22Rv1 (cell line): Measurements from ENCODE around the gene UNC5C.

Experiments
- CTCF ChIP-seq: fragments of 450-650 bp; IDR thresholded peaks from 2 replicates; pipeline ENCODE4 v1.5.1; 2017; ENCODE audit warnings: mild to moderate bottlenecking
- ZFX ChIP-seq: fragments of 450-650 bp; IDR thresholded peaks from 2 replicates; pipeline ENCODE4 v1.6.1; 2017; ENCODE audit warnings: antibody characterized with exemption, borderline replicate concordance

- no peak for TF ChIP-seq CTCF
- no peak for TF ChIP-seq ZFX
Observed at GRCh38 chr4:95267081-95267480, 281.7 kb downstream of the UNC5C start.
